Muscle layer of duodenum (tissue), 2 donors: ENCODE data around the gene KRT75.

Source experiments
- H3K27ac ChIP-seq: one replicate; pipeline ENCODE4 v1.7.0; 2013; ENCODE audit warnings: mild to moderate bottlenecking, low read length
- H3K27me3 ChIP-seq: one replicate; pipeline ENCODE4 v1.7.0; 2013; ENCODE audit warnings: low read depth, mild to moderate bottlenecking, control low read depth, low read length
- H3K36me3 ChIP-seq, 2 donors: one replicate each; pipeline ENCODE4 v1.7.0; 2013; ENCODE audit warnings: low read length in 2 of 2, control low read depth in 1 of 2, mild to moderate bottlenecking in 1 of 2; ENCODE audit not compliant: insufficient read depth in 2 of 2, control insufficient read depth in 1 of 2
- H3K4me1 ChIP-seq, 2 donors: one replicate each; pipeline ENCODE4 v1.7.0; 2013; ENCODE audit warnings: low read length in 2 of 2, mild to moderate bottlenecking in 2 of 2, control low read depth in 1 of 2, moderate library complexity in 1 of 2; ENCODE audit not compliant: insufficient read depth in 2 of 2, control insufficient read depth in 1 of 2
- H3K4me3 ChIP-seq, 2 donors: one replicate each; pipeline ENCODE4 v1.7.0; 2013; ENCODE audit warnings: low read length in 2 of 2, low read depth in 1 of 2, mild to moderate bottlenecking in 1 of 2
- H3K9me3 ChIP-seq, 2 donors: one replicate each; pipeline ENCODE4 v1.7.0; 2013; ENCODE audit warnings: low read length in 2 of 2, control low read depth in 1 of 2, mild to moderate bottlenecking in 1 of 2; ENCODE audit not compliant: control insufficient read depth in 1 of 2
- donor health status: healthy.

KRT75 gene

DNA sequence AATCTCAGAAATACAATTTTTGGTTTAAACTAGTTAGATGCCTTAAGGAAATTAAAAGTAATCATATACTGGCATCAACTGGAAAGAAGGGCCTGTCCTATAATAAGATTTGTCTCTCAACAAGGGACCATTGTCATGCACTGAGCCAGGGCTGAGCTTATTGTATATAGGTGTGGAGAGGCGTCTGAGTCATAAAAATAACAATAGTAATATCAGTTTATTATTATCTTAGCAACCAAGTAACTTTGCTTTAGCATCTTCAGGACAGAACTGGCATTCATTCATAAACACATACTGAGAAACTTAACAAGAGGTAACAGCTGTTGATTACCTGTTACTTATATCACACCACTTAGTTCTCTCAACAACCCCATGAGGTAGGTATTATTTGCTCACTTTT lies 7.1 kb downstream of the KRT75 start:
- H3K27ac ChIP-seq: no peak overlapping the region
- H3K27me3 ChIP-seq: no peaks in the 10 kb centered on the region
- no peaks in the 10 kb centered on the region for H3K36me3 ChIP-seq
- peaks cover 0 to 14% of the 10 kb centered on the region in 2 donors for H3K4me1 ChIP-seq
- H3K9me3 ChIP-seq: no peaks in the 10 kb centered on the region
- H3K4me3 ChIP-seq: no peak overlapping the region

- no peak overlapping the region for H3K27ac ChIP-seq
- no peak overlapping the region for H3K4me3 ChIP-seq
- H3K27me3 ChIP-seq: no peaks in the 10 kb centered on the region
- peaks cover 0 to 14% of the 10 kb centered on the region in 2 donors for H3K4me1 ChIP-seq
- no peaks in the 10 kb centered on the region for H3K36me3 ChIP-seq
- H3K9me3 ChIP-seq: no peaks in the 10 kb centered on the region
Measured at GRCh38 chr12:52426034-52426433, 8.1 kb downstream of the KRT75 start.

DNA sequence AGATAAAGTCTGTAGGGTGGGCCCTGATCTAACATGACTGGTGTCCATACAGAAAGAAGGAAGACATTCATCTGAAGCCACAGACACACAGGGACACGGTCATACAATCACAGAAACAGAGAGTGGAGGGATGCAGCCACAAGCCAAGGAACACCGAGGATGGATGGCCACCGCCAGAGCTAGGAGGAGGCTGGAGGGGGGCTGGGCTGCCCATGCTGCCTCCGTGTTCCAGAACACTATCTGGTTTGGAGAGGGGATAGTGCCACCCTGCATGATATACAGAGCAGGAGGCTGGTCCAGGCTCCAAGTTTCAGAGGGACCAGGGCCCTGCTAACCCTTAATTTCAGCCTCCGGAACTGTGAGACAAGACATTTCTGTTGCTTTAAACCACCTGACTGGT lies 8.7 kb downstream of the KRT75 start:
- no peaks in the 10 kb centered on the region for H3K36me3 ChIP-seq
- H3K27ac ChIP-seq: no peak overlapping the region
- peaks cover 0 to 14% of the 10 kb centered on the region in 2 donors for H3K4me1 ChIP-seq

GRCh38 chr12:52423661-52424500 lies 10.3 kb downstream of the KRT75 start:
- peak overlapping the region; percentile 64 for H3K27ac ChIP-seq
- H3K4me1 ChIP-seq: peaks cover 0 to 14% of the 10 kb centered on the region in 2 donors
- no peak overlapping the region for H3K4me3 ChIP-seq
- no peaks in the 10 kb centered on the region for H3K9me3 ChIP-seq
- no peaks in the 10 kb centered on the region for H3K27me3 ChIP-seq
- no peaks in the 10 kb centered on the region for H3K36me3 ChIP-seq

More for the DNA sequence above, 8.7 kb downstream of the KRT75 start:
- H3K4me3 ChIP-seq: no peak overlapping the region
- no peaks in the 10 kb centered on the region for H3K9me3 ChIP-seq
- H3K27me3 ChIP-seq: no peaks in the 10 kb centered on the region

DNA sequence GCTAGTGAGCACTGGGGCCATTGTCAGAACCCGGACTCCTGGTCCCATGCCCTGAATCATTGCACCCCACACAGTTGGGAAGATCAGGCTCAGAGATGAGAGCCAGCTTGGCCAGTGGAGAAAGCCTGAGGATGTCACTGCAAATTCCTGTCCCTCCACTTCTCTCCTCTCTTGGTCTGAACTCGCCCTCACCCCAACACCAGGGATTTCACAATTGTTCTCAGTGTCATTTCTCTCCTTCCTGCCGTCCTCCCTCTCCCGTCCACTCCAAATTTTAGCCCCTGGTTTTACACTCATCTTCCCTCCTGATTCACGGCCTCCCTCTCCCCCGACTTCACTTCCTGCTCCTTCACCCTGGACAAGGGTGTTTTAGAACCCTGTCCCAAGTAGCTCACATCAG lies 11.1 kb downstream of the KRT75 start:
- no peaks in the 10 kb centered on the region for H3K9me3 ChIP-seq
- no peaks in the 10 kb centered on the region for H3K36me3 ChIP-seq
- H3K4me1 ChIP-seq: peaks cover 0 to 14% of the 10 kb centered on the region in 2 donors
- H3K4me3 ChIP-seq: no peak overlapping the region
- peak overlapping the region; percentile 64 for H3K27ac ChIP-seq
- H3K27me3 ChIP-seq: no peaks in the 10 kb centered on the region

DNA sequence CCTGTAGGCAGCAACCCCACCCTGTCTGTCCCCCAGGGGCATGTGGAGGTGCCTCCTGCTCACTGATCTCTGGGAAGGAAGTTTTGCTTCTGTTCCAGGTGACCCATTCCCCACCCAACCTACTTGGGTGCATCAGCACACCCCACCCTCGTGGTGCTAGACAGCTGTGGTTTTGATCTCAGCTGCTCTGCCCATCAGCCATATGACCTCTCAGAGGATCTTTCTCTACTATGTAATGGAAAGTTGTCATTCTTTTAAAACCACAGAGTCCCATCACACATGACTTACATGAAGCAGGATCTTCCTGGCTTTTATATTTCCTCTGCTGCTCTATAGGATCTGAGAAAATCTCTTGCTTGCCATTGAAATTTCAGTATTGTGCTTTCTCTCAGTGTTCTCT lies 14.5 kb downstream of the KRT75 start:
- Histone ChIP-seq H3K27me3 (no peaks in the 10 kb centered on the region), H3K4me1 (peaks cover 0 to 30% of the 10 kb centered on the region in 2 donors), H3K4me3 (no peak overlapping the region), H3K9me3 (no peaks in the 10 kb centered on the region), H3K36me3 (no peaks in the 10 kb centered on the region), H3K27ac (no peak overlapping the region)

DNA sequence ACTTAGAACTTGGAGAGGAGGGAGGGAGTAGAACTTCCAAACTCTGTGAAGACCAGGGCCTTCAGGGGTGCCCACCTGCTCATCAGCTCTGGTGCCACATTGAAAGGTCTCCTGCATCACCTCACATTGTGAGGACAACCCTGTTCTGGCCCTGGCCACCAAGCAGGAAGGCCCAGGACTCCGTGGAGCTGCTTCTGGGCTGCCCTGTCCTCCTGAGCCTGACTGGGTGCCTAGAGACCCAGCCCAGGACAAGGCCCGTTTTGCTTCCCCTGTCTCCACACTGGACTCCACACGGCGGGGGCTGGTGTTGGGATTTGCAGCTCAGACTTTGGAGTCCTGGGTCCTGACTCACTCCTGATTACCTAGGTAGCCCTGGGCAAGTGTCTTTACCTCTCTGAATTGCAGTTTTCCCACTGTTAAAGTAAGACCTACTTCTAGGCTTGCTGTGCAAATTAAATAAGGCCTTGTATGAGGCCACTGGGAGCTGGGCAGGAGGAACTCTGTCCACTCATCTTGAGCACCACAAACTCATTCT lies 15.5 kb downstream of the KRT75 start:
- Histone ChIP-seq H3K27me3 (no peaks in the 10 kb centered on the region), H3K36me3 (no peaks in the 10 kb centered on the region), H3K27ac (no peak overlapping the region), H3K4me3 (no peak overlapping the region), H3K9me3 (no peaks in the 10 kb centered on the region), H3K4me1 (peaks cover 0 to 22% of the 10 kb centered on the region in 2 donors)

GRCh38 chr12:52417740-52418139 lies 16.4 kb downstream of the KRT75 start:
- H3K4me3 ChIP-seq: no peak overlapping the region
- no peak overlapping the region for H3K27ac ChIP-seq
- H3K36me3 ChIP-seq: no peaks in the 10 kb centered on the region
- H3K9me3 ChIP-seq: no peaks in the 10 kb centered on the region
- H3K27me3 ChIP-seq: no peaks in the 10 kb centered on the region
- H3K4me1 ChIP-seq: peaks cover 0 to 16% of the 10 kb centered on the region in 2 donors

DNA sequence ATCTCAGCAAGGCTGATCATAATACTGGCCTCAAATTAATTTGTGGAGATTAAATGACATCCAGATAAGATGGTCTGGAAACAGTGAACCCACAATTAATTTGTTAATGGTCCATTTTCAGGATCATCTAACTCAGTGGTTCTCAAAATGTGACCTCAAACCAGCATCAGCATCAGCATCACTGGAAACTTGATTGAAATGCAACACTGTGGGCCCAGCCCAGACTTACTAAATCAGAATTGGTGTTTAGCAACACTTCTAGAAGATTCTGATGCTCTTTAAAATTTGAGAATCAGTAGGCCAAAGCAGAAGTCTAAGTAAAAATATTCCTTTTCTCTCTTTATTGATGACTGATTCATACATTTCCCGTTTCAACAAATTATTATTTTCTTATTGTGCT lies 17.4 kb downstream of the KRT75 start:
- no peaks in the 10 kb centered on the region for H3K9me3 ChIP-seq
- peak overlapping the region; percentile 19 for H3K27ac ChIP-seq
- H3K4me3 ChIP-seq: no peak overlapping the region
- no peaks in the 10 kb centered on the region for H3K36me3 ChIP-seq
- no peaks in the 10 kb centered on the region for H3K27me3 ChIP-seq
- H3K4me1 ChIP-seq: peaks cover 0 to 23% of the 10 kb centered on the region in 2 donors

- Histone ChIP-seq H3K27me3 (no peaks in the 10 kb centered on the region), H3K4me3 (no peak overlapping the region), H3K4me1 (peaks cover 0 to 30% of the 10 kb centered on the region in 2 donors), H3K27ac (peak overlapping the region; percentile 19), H3K9me3 (no peaks in the 10 kb centered on the region), H3K36me3 (no peaks in the 10 kb centered on the region)
Measured at GRCh38 chr12:52415870-52416750, 18.1 kb downstream of the KRT75 start.

DNA sequence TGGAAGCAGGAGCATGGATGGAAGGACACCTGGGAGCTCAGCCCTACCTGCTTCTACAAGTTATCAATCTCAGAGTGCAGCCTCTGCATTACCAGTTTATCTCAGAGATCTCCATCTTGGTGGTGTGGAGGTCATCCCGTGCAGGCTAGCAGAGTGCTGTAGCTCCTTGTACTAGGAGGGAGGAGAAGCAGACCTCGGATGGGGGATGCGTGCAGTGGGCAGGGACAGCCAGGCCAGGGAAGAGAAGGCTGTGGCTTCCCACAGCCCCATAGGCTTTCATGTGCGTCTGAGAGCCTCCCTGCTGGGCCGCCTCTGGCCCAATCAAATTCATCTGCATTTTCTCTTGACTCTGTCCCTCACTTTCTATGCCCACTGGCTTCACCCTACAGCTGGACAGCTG lies 19.2 kb downstream of the KRT75 start:
- Histone ChIP-seq H3K27me3 (no peaks in the 10 kb centered on the region), H3K4me3 (no peak overlapping the region), H3K27ac (no peak overlapping the region), H3K4me1 (peaks cover 0 to 35% of the 10 kb centered on the region in 2 donors), H3K36me3 (no peaks in the 10 kb centered on the region), H3K9me3 (no peaks in the 10 kb centered on the region)
